PFSK-1 (cell line): ENCODE results near the gene ZFYVE16.

ENCODE experiments used
- REST ChIP-seq, 2 experiments: IDR thresholded peaks; 2 replicates each; pipeline versions ENCODE4 v1.6.1 to v1.8.0; 2011 to 2012; ENCODE audit warnings: low read depth in 2 of 2, low read length in 2 of 2, control low read depth in 1 of 2, inconsistent platforms in 1 of 2, mild to moderate bottlenecking in 1 of 2, moderate library complexity in 1 of 2; ENCODE audit not compliant: insufficient read depth in 1 of 2
- SIN3A ChIP-seq: IDR thresholded peaks from 2 replicates; pipeline ENCODE4 v1.6.1; 2012; ENCODE audit warnings: mild to moderate bottlenecking, low read length, moderate library complexity, borderline replicate concordance; ENCODE audit not compliant: insufficient read depth
- TAF1 ChIP-seq: IDR thresholded peaks from 2 replicates; pipeline ENCODE4 v1.6.1; 2012; ENCODE audit warnings: low read length, control low read depth, borderline replicate concordance; ENCODE audit not compliant: insufficient read depth

DNA sequence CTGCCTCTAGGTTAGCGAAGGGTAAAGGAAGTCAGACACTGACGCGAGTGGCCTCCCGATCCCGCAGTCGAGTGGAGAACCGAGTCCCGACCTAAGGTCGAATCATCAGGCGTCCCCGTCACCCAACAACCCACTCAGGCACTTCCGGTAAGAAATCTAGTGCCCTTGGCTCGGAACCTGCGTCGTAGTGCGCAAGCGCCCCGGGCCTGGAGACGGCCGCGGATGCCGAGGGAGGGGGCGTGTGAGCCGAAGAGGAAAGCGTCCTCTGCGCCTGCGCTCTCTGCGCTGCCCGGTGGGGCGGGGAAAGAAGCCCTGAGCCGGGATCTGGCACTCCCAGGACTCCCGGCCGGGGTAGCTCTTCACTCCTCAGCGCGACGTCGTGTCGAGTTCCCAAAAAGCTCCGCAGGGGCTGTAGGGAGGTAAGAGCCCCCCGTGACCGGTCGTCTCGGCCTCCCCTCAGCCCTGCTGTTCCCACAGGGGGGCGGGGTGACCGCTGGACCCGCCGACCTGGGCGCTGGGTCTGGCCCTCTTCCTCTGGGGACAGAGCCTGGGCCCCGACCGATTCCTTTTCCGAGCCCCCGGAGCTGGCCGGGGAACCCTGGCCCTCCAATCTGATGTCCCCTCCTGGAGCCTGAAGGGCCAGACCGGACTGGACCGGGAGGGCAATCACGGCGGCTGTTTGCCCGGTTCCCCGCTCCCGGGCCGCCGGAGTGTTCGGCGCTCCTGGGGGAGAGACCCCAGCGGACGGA, at the start of gene ZFYVE16:
- TF ChIP-seq SIN3A (no peak), TAF1 (peak; percentile 72; the same call in 1 of the 2 replicates), REST (IDR thresholded peaks at IDR 0.05; ENCODE audit: insufficient read depth in 1 of 2, low read depth in 2 of 2, low read length in 2 of 2) (no peak)
